HCT116 (cell line): Measurements from ENCODE around the gene TMC3. TPM values are rescaled to one million over a fixed set of nuclear protein-coding genes. Genes with fewer than 3 reads are reported as not detected.

Source experiments
- ATAC-seq: fragments of 200-7000 bp; cut with Tn5 transposase; 2 replicates; pipeline ENCODE4 v1.9.1; 2020; ENCODE audit warnings: mild to moderate bottlenecking, moderate library complexity
- BruUV-seq: library from RNA; stranded (reverse); fragments of 400-500 nt; replicated peaks from 2 replicates; lab custom pipeline; 2021; lab: Mats Ljungman, UMichigan
- CTCF ChIA-PET: fragments of 300-600 bp; sonication (Branson Sonifier 250); formaldehyde crosslinking; loops from one replicate; lab custom pipeline; 2021; ENCODE audit warnings: antibody characterized with exemption; lab: Charles Lee
- POLR2A ChIA-PET: fragments of 300-600, 350-600 bp; sonication (Branson Sonifier 250); formaldehyde crosslinking; loops from one replicate; lab custom pipeline; 2021; ENCODE audit warnings: antibody characterized with exemption; lab: Charles Lee
- RAD21 ChIA-PET, 2 experiments: fragments of 300-600 bp; sonication (Branson Sonifier 250); formaldehyde crosslinking; loops; one replicate each; lab custom pipeline; 2023; ENCODE audit warnings: low total read pairs in 2 of 2; ENCODE audit not compliant: uncharacterized antibody in 2 of 2, unreplicated experiment in 2 of 2, low non-redundant PET in 1 of 2; lab: Charles Lee
- DNase-seq: peaks from one replicate; pipeline ENCODE4 v3.0.0-alpha.2; 2010; ENCODE audit warnings: low read depth, low spot score
- H2AFZ ChIP-seq: fragments of 200-600 bp; shearing (Covaris generic), sonication (generic); 2 replicates; pipeline ENCODE4 v1.6.1; 2017; ENCODE audit warnings: low read depth, mixed run types, mixed read lengths, antibody characterized with exemption, low read length; ENCODE audit not compliant: poor library complexity, severe bottlenecking
- H3K27ac ChIP-seq: 2 replicates; pipeline ENCODE4 v1.5.1; 2012; ENCODE audit warnings: low read depth, low read length
- H3K27me3 ChIP-seq: fragments of 200-600 bp; sonication (generic); 2 replicates; pipeline ENCODE4 v1.6.1; 2016; ENCODE audit warnings: mixed run types, low read length, mixed read lengths; ENCODE audit not compliant: insufficient read depth
- H3K36me3 ChIP-seq, 2 experiments: fragments of 200-500 bp in 1 of 2; fragments of 200-600 bp in 1 of 2; sonication (Bioruptor generic) in 1 of 2; sonication (generic) in 1 of 2; 2 replicates each; pipeline versions ENCODE4 v1.5.1 to v1.6.1; 2014 to 2016; ENCODE audit warnings: low read length in 2 of 2, inconsistent platforms in 1 of 2, mixed read lengths in 1 of 2, mixed run types in 1 of 2; ENCODE audit not compliant: insufficient read depth in 2 of 2, control insufficient read depth in 1 of 2
- H3K4me1 ChIP-seq, 2 experiments: fragments of 200-600 bp in 1 of 2; sonication (generic) in 1 of 2; 2 replicates each; pipeline versions ENCODE4 v1.5.1 to v1.6.1; 2012 to 2017; ENCODE audit warnings: low read length in 2 of 2, inconsistent platforms in 1 of 2, mild to moderate bottlenecking in 1 of 2, mixed read lengths in 1 of 2, mixed run types in 1 of 2, moderate library complexity in 1 of 2; ENCODE audit not compliant: insufficient read depth in 2 of 2, control insufficient read depth in 1 of 2
- H3K4me2 ChIP-seq: fragments of 200-600 bp; sonication (generic); 2 replicates; pipeline ENCODE4 v1.6.1; 2017; ENCODE audit warnings: mixed run types, low read length, mixed read lengths
- H3K4me3 ChIP-seq, 2 experiments: fragments of 200-600 bp in 1 of 2; sonication (generic) in 1 of 2; replicated peaks in 1 of 2; 2 replicates each; pipeline ENCODE4 v1.5.1; 2011 to 2016; ENCODE audit warnings: low read length in 2 of 2, control low read depth in 1 of 2, low read depth in 1 of 2, mild to moderate bottlenecking in 1 of 2, mixed read lengths in 1 of 2, mixed run types in 1 of 2
- H3K79me2 ChIP-seq: fragments of 200-600 bp; sonication (generic); 2 replicates; pipeline ENCODE4 v1.6.1; 2017; ENCODE audit warnings: mild to moderate bottlenecking, mixed run types, low read length, moderate library complexity, mixed read lengths; ENCODE audit not compliant: insufficient read depth
- H3K9ac ChIP-seq: fragments of 200-600 bp; sonication (generic); 2 replicates; pipeline ENCODE4 v1.6.1; 2016; ENCODE audit warnings: low read length, mixed read lengths
- H3K9me2 ChIP-seq: fragments of 200-600 bp; sonication (generic), shearing (Covaris generic); 2 replicates; pipeline ENCODE4 v1.6.1; 2017; ENCODE audit warnings: mixed run types, mild to moderate bottlenecking, moderate library complexity; ENCODE audit not compliant: insufficient read depth
- H3K9me3 ChIP-seq, 2 experiments: fragments of 200-500 bp in 1 of 2; fragments of 200-600 bp in 1 of 2; sonication (Bioruptor generic) in 1 of 2; sonication (generic) in 1 of 2; 2 replicates each; pipeline ENCODE4 v1.6.1; 2014 to 2017; ENCODE audit warnings: low read length in 2 of 2, mixed read lengths in 2 of 2, inconsistent platforms in 1 of 2, low read depth in 1 of 2, mild to moderate bottlenecking in 1 of 2, mixed run types in 1 of 2, moderate library complexity in 1 of 2; ENCODE audit not compliant: control insufficient read depth in 1 of 2, insufficient read depth in 1 of 2
- H4K20me1 ChIP-seq: fragments of 200-600 bp; sonication (generic), shearing (Covaris generic); 2 replicates; pipeline ENCODE4 v1.6.1; 2017; ENCODE audit warnings: mixed run types, mild to moderate bottlenecking, moderate library complexity; ENCODE audit not compliant: insufficient read depth
- ATF3 ChIP-seq: IDR thresholded peaks from 2 replicates; pipeline ENCODE4 v1.6.1; 2012
- CTCF ChIP-seq, 3 experiments: fragments of 200-600 bp in 1 of 3; sonication (generic) in 1 of 3; IDR thresholded peaks in 2 of 3; conservative IDR thresholded peaks in 1 of 3; 2 replicates each; pipeline ENCODE4 v1.5.1; 2012 to 2017; ENCODE audit warnings: low read depth in 2 of 3, low read length in 2 of 3, antibody characterized with exemption in 1 of 3, borderline replicate concordance in 1 of 3, control low read depth in 1 of 3, mild to moderate bottlenecking in 1 of 3, mixed read lengths in 1 of 3, mixed run types in 1 of 3, moderate library complexity in 1 of 3; ENCODE audit not compliant: insufficient read depth in 1 of 3
- EZH2 ChIP-seq: fragments of 200-600 bp; sonication (generic); IDR thresholded peaks from 2 replicates; pipeline ENCODE4 v1.6.1; 2017; ENCODE audit warnings: antibody characterized with exemption, mixed run types
- EZH2phosphoT487 ChIP-seq: fragments of 200-600 bp; IDR thresholded peaks from 2 replicates; pipeline ENCODE4 v1.6.1; 2018; ENCODE audit warnings: antibody characterized with exemption, borderline replicate concordance
- FOSL1 ChIP-seq: IDR thresholded peaks from 2 replicates; pipeline ENCODE4 v1.6.1; 2012; ENCODE audit warnings: low read depth
- JUND ChIP-seq: IDR thresholded peaks from 2 replicates; pipeline ENCODE4 v1.6.1; 2012
- POLR2A ChIP-seq: IDR thresholded peaks from 2 replicates; pipeline ENCODE4 v1.7.0; 2011; ENCODE audit warnings: borderline replicate concordance; ENCODE audit not compliant: insufficient read depth, insufficient read length; ENCODE audit errors: extremely low read depth
- POLR2AphosphoS5 ChIP-seq: IDR thresholded peaks from 2 replicates; pipeline ENCODE4 v1.6.1; 2011; ENCODE audit warnings: mild to moderate bottlenecking, low read depth, low read length, moderate library complexity
- RAD21 ChIP-seq: IDR thresholded peaks from 2 replicates; pipeline ENCODE4 v1.6.1; 2012; ENCODE audit warnings: low read depth, mild to moderate bottlenecking
- SIN3A ChIP-seq: IDR thresholded peaks from 2 replicates; pipeline ENCODE4 v1.6.1; 2012; ENCODE audit warnings: low read depth
- SP1 ChIP-seq: IDR thresholded peaks from 2 replicates; pipeline ENCODE4 v1.6.1; 2012; ENCODE audit warnings: low read depth
- YY1 ChIP-seq: IDR thresholded peaks from 2 replicates; pipeline ENCODE4 v1.6.1; 2011; ENCODE audit warnings: low read length, low read depth, moderate library complexity, mild to moderate bottlenecking; ENCODE audit not compliant: insufficient replicate concordance; ENCODE audit errors: extremely low read depth
- ZNF274 ChIP-seq: fragments of 200-500 bp; sonication (Bioruptor generic); IDR thresholded peaks from 2 replicates; pipeline ENCODE4 v1.6.1; 2014; ENCODE audit warnings: mild to moderate bottlenecking, low read depth, low read length, inconsistent platforms
- intact Hi-C: fragments of 100-400 bp; cut with micrococcal nuclease; formaldehyde crosslinking; loops from 2 replicates; pipeline ENCODE4 v1.10.0; 2022
- total RNA-seq: library from RNA; stranded (reverse); gene quantifications from one replicate; pipeline ENCODE4 v1.2.1, GENCODE V29; 2021; ENCODE audit not compliant: unreplicated experiment

Gene TMC3
- total RNA-seq, 1 experiment from 2014 or later: not detected

GRCh38 chr15:81375461-81375860 lies 1.4 kb upstream of the TMC3 start:
- Histone ChIP-seq H3K4me2 (no peak overlapping the region), H3K27me3 (0 out of 2 replicates have a peak, but pooled peaks cover 6% of the 10 kb centered on the region), H3K36me3 (no peaks in the 10 kb centered on the region), H3K79me2 (no peaks in the 10 kb centered on the region), H2AFZ (no peak overlapping the region), H3K4me1 (no peaks in the 10 kb centered on the region), H3K4me3 (no peak overlapping the region), H3K27ac (no peak overlapping the region), H3K9me2 (no peaks in the 10 kb centered on the region), H3K9ac (no peak overlapping the region), H3K9me3 (no peaks in the 10 kb centered on the region), H4K20me1 (no peaks in the 10 kb centered on the region)
- ChIA-PET RAD21 (no interaction called here), CTCF (no interaction called here), POLR2A (no interaction called here)
- no peak for ATAC-seq
- BruUV-seq: no TSS peak
- intact Hi-C loops: no loop called here
- DNase-seq: no peak
- TF ChIP-seq FOSL1: no peak
- no peak for TF ChIP-seq RAD21
- TF ChIP-seq ZNF274: no peak
- no peak for TF ChIP-seq YY1
- TF ChIP-seq EZH2: no peak
- TF ChIP-seq POLR2AphosphoS5: no peak
- TF ChIP-seq CTCF (IDR thresholded peaks at IDR 0.05 in 2 of 3, conservative IDR thresholded peaks at IDR 0.05 in 1 of 3; ENCODE audit: borderline replicate concordance in 1 of 3, insufficient read depth in 1 of 3, low read depth in 2 of 3, low read length in 2 of 3): no peak
- no peak for TF ChIP-seq SP1
- TF ChIP-seq JUND: no peak
- TF ChIP-seq POLR2A: no peak
- no peak for TF ChIP-seq SIN3A
- no peak for TF ChIP-seq ATF3
- no peak for TF ChIP-seq EZH2phosphoT487
